Natural killer cell (primary cell): ENCODE results near the gene DOCK1. TPM values are rescaled to one million over a fixed set of nuclear protein-coding genes. Genes with fewer than 3 reads are reported as not detected.

Experiments used
- ATAC-seq, 3 donors: fragments of 150-1000 bp in 2 of 3; fragments of 200-7000 bp in 1 of 3; cut with Tn5 transposase; 1 replicate in 1 of 3; 2 replicates in 2 of 3; pipeline ENCODE4 v1.10.0; 2021; ENCODE audit warnings: mild to moderate bottlenecking in 2 of 3, moderate library complexity in 2 of 3
- DNase-seq, 2 donors: peaks; one replicate each; pipeline versions ENCODE4 v3.0.0 to v3.0.0-alpha.2; 2013 to 2021; ENCODE audit warnings: mixed read lengths in 1 of 2
- H3K27ac ChIP-seq: one replicate; pipeline ENCODE4 v1.5.1; 2013; ENCODE audit warnings: mild to moderate bottlenecking, low read length
- H3K27me3 ChIP-seq: one replicate; pipeline ENCODE4 v1.6.1; 2013; ENCODE audit warnings: low read length; ENCODE audit not compliant: control insufficient read depth, insufficient read depth
- H3K36me3 ChIP-seq: one replicate; pipeline ENCODE4 v1.6.1; 2013; ENCODE audit warnings: low read length; ENCODE audit not compliant: control insufficient read depth, insufficient read depth
- H3K4me1 ChIP-seq: one replicate; pipeline ENCODE4 v1.6.1; 2013; ENCODE audit warnings: low read length; ENCODE audit not compliant: control insufficient read depth, insufficient read depth
- H3K4me3 ChIP-seq: one replicate; pipeline ENCODE4 v1.5.1; 2013; ENCODE audit warnings: low read length
- H3K9me3 ChIP-seq: one replicate; pipeline ENCODE4 v1.6.1; 2013; ENCODE audit warnings: low read length; ENCODE audit not compliant: control insufficient read depth, insufficient read depth
- H3K27ac Mint-ChIP-seq, 2 donors: one replicate each; pipeline ENCODE4 v1.8.0; 2022; ENCODE audit warnings: mild to moderate bottlenecking in 2 of 2, mixed read lengths in 2 of 2, moderate library complexity in 1 of 2
- H3K27me3 Mint-ChIP-seq, 2 donors: one replicate each; pipeline ENCODE4 v1.8.0; 2022; ENCODE audit warnings: low read depth in 2 of 2, mixed read lengths in 2 of 2
- H3K36me3 Mint-ChIP-seq: one replicate; pipeline ENCODE4 v1.8.0; 2022; ENCODE audit warnings: mixed read lengths
- H3K4me1 Mint-ChIP-seq, 2 donors: one replicate each; pipeline ENCODE4 v1.8.0; 2022; ENCODE audit warnings: mixed read lengths in 2 of 2
- H3K4me3 Mint-ChIP-seq: one replicate; pipeline ENCODE4 v1.8.0; 2022; ENCODE audit warnings: mild to moderate bottlenecking, moderate library complexity, mixed read lengths
- H3K9me3 Mint-ChIP-seq, 2 donors: one replicate each; pipeline ENCODE4 v1.8.0; 2022; ENCODE audit warnings: mixed read lengths in 2 of 2
- CTCF ChIP-seq: fragments of 200-600 bp; IDR thresholded peaks from one replicate; pipeline ENCODE4 v1.8.0; 2022; ENCODE audit warnings: antibody characterized with exemption
- WGBS: methylation state at CpG from one replicate; pipeline ENCODE4 v1.1.7; 2013; ENCODE audit warnings: missing lambda C conversion rate; ENCODE audit not compliant: insufficient coverage; 5-methylcytosine and 5-hydroxymethylcytosine counted together
- intact Hi-C: fragments of 100-400 bp; cut with micrococcal nuclease; formaldehyde crosslinking; loops from one replicate; pipeline ENCODE4 v1.14.2; 2022
- total RNA-seq, 4 donors: library from RNA; stranded (reverse); fragments of 120-200 nt in 1 of 4; gene quantifications; one replicate each; pipeline versions ENCODE4 v1.2.3 to v1.2.4, GENCODE V29; 2013 to 2022

The DOCK1 gene
- total RNA-seq, 3 donors from 2014 or later (not counting 1 experiment from before 2014, with no cell fraction given) = 0.07 to 0.12 (median 0.08) TPM

GRCh38 chr10:127357265-127357664, 452.0 kb downstream of the DOCK1 start:
- 90% methylated on average over 6 of the region's 6 CpGs for WGBS

GRCh38 chr10:127358337-127358736, 453.1 kb downstream of the DOCK1 start:
- Histone ChIP-seq H3K36me3 (no peaks in the 10 kb centered on the region), H3K27ac (no peak overlapping the region), H3K27me3 (no peaks in the 10 kb centered on the region), H3K9me3 (no peaks in the 10 kb centered on the region), H3K4me3 (no peak overlapping the region), H3K4me1 (peaks cover 4% of the 10 kb centered on the region)
- Mint-ChIP-seq H3K4me1 (peaks cover 7 to 21% of the 10 kb centered on the region in 2 donors), H3K9me3 (no peaks in the 10 kb centered on the region), H3K36me3 (no peaks in the 10 kb centered on the region), H3K27ac (no peak overlapping the region), H3K27me3 (peaks cover 2 to 23% of the 10 kb centered on the region in 2 donors), H3K4me3 (no peak overlapping the region)
- TF ChIP-seq CTCF = no peak
- ATAC-seq (no peak), DNase-seq (no peak)
- WGBS = 86% methylated on average over 9 of the region's 9 CpGs
- intact Hi-C loops = no loop called here

More at GRCh38 chr10:127357265-127357664, 452.0 kb downstream of the DOCK1 start:
- H3K4me1 Mint-ChIP-seq = peaks cover 7 to 21% of the 10 kb centered on the region in 2 donors
- Histone ChIP-seq H3K9me3 (no peaks in the 10 kb centered on the region), H3K36me3 (no peaks in the 10 kb centered on the region), H3K27ac (no peak overlapping the region), H3K27me3 (no peaks in the 10 kb centered on the region), H3K4me3 (no peak overlapping the region), H3K4me1 (peaks cover 4% of the 10 kb centered on the region)
- no peaks in the 10 kb centered on the region for H3K36me3 Mint-ChIP-seq
- H3K4me3 Mint-ChIP-seq = no peak overlapping the region
- no peaks in the 10 kb centered on the region for H3K9me3 Mint-ChIP-seq
- ATAC-seq (no peak), DNase-seq (no peak)
- peaks cover 2 to 21% of the 10 kb centered on the region in 2 donors for H3K27me3 Mint-ChIP-seq
- no peak for TF ChIP-seq CTCF
- H3K27ac Mint-ChIP-seq = no peak overlapping the region
- intact Hi-C loops = no loop called here

GRCh38 chr10:127364034-127364433, 458.8 kb downstream of the DOCK1 start:
- Histone ChIP-seq H3K27me3 (no peaks in the 10 kb centered on the region), H3K36me3 (no peaks in the 10 kb centered on the region), H3K4me3 (no peak overlapping the region), H3K9me3 (no peaks in the 10 kb centered on the region), H3K27ac (no peak overlapping the region), H3K4me1 (peaks cover 4% of the 10 kb centered on the region)
- intact Hi-C loops = no loop called here
- Mint-ChIP-seq H3K36me3 (no peaks in the 10 kb centered on the region), H3K9me3 (no peaks in the 10 kb centered on the region), H3K27me3 (peaks cover 4 to 23% of the 10 kb centered on the region in 2 donors), H3K4me3 (no peak overlapping the region), H3K4me1 (peaks cover 7% of the 10 kb centered on the region in 2 donors), H3K27ac (no peak overlapping the region)
- no peak for ATAC-seq
- WGBS = 95% methylated on average over 11 of the region's 11 CpGs
- DNase-seq = no peak
- no peak for TF ChIP-seq CTCF

- Mint-ChIP-seq H3K27ac (no peak overlapping the region), H3K27me3 (peaks cover 9 to 16% of the 10 kb centered on the region in 2 donors), H3K4me1 (no peaks in the 10 kb centered on the region), H3K4me3 (no peak overlapping the region), H3K36me3 (no peaks in the 10 kb centered on the region), H3K9me3 (no peaks in the 10 kb centered on the region)
- DNase-seq (no peak), ATAC-seq (no peak)
- no peaks in the 10 kb centered on the region for H3K36me3 ChIP-seq
- no peak overlapping the region for H3K4me3 ChIP-seq
- no peak for TF ChIP-seq CTCF
- H3K27me3 ChIP-seq = no peaks in the 10 kb centered on the region
- WGBS = 91% methylated on average over 5 of the region's 5 CpGs
- no peak overlapping the region for H3K27ac ChIP-seq
- no peaks in the 10 kb centered on the region for H3K4me1 ChIP-seq
- intact Hi-C loops = no loop called here
- H3K9me3 ChIP-seq = no peaks in the 10 kb centered on the region
Measured at GRCh38 chr10:127368101-127368500, 462.9 kb downstream of the DOCK1 start.
